Measurements from ENCODE around the gene ARHGAP12.

- no peak for TF ChIP-seq CTCF (conservative IDR thresholded peaks at IDR 0.05 in 1 of 2, IDR thresholded peaks at IDR 0.05 in 1 of 2; ENCODE audit: extremely low read depth in 1 of 2, insufficient read depth in 1 of 2, low read depth in 1 of 2, low read length in 2 of 2)
- TF ChIP-seq EZH2 (IDR thresholded peaks at IDR 0.05; ENCODE audit: borderline replicate concordance, low read length): no peak
Measured at GRCh38 chr10:31789555-31789954, 139.1 kb downstream of the ARHGAP12 start.

All from mammary epithelial cell (primary cell).